Measurements from ENCODE around the gene DRGX.

GRCh38 chr10:49355221-49355620 is 40.7 kb downstream of the DRGX start:
- TF ChIP-seq CTCF (IDR thresholded peaks at IDR 0.05): no peak
- TF ChIP-seq POLR2A (IDR thresholded peaks at IDR 0.05): no peak

Data from uterus (tissue), 2 donors.